ENCODE results near the gene EPHB2. TPM values are rescaled to one million over a fixed set of nuclear protein-coding genes. Genes with fewer than 3 reads are reported as not detected.
A peak's percentile ranks its signal among the peaks of the same experiment; 100 is the strongest.

The EPHB2 gene
- total and polyA plus RNA-seq, 2 of the 8 experiments (the other 6 are each of a cell fraction or from before 2014, with no cell fraction given) = 15.8 to 17.2 TPM

DNA sequence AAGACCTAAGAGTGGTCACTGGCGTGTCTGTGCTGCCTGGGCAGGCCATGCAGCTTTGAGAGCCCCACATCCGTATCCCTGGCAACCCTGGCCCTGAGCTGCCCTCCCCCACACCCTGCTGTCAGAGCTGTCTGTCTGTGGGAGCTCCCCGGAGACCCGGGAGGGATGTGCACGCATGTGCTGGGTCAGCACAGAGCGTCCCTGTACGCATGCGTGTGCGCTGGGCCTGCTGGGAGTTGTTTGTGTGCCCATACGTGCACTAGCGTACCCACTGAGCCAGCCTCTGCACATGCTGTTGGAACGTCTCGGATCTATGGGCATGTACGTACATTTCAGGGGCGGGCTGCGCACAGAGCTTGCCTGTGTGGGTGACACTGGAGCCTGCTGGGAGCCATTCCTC, 89.3 kb downstream of the EPHB2 start:
- WGBS, 2 experiments (ENCODE audit: extremely low coverage in 1 of 2, insufficient coverage in 1 of 2, insufficient read length in 1 of 2, insufficient replicate concordance in 2 of 2, low coverage in 1 of 2, low lambda C conversion rate in 2 of 2, missing lambda C conversion rate in 1 of 2) = 82% methylated on average over 16 of the region's 16 CpGs; no CpG with 5 or more reads in 1 of the 2 experiments
- CTCF ChIA-PET (ENCODE audit: partially characterized antibody) = interaction anchor here (0.6 to 3.5 kb wide), 5 partner anchors 9 to 85 kb away, joined by 3 to 20 read pairs (median 5); no protein-coding TSS in a partner anchor
- Histone ChIP-seq H2BK120ac (replicated peaks; ENCODE audit: low read depth, low read length) (no peak overlapping the region), H2AK5ac (ENCODE audit: low read depth, low read length) (0 out of 2 replicates have a peak overlapping the region, but pooled peaks have one; percentile 32), H3K27me3 (replicated peaks in 1 of 4; ENCODE audit: control insufficient read depth in 3 of 4, extremely low read depth in 1 of 4, insufficient read depth in 3 of 4, low read length in 3 of 4) (no peaks in the 10 kb centered on the region), H2BK15ac (ENCODE audit: low read length) (no peak overlapping the region; the same call in 1 of the 2 replicates), H4K5ac (ENCODE audit: insufficient read length, low read depth, low read length) (no peak overlapping the region), H3K79me2 (ENCODE audit: control insufficient read depth in 1 of 2, insufficient read depth in 2 of 2, low read length in 2 of 2) (no peaks in the 10 kb centered on the region), H3K9me3 (ENCODE audit: insufficient read depth in 2 of 2, low read depth in 1 of 2, low read length in 1 of 2) (no peaks in the 10 kb centered on the region), H3K4ac (replicated peaks; ENCODE audit: insufficient read length, low read depth, low read length) (no peak overlapping the region), H2BK20ac (ENCODE audit: low read length) (0 out of 2 replicates have a peak overlapping the region, but pooled peaks have one; percentile 61), H4K8ac (ENCODE audit: extremely low read depth, insufficient read depth, low read length) (no peak overlapping the region; the same call in 1 of the 2 replicates), H3K23ac (ENCODE audit: insufficient read length) (no peak overlapping the region), H2AFZ (ENCODE audit: low read length) (no peak overlapping the region), H2BK12ac (ENCODE audit: low read depth, low read length) (0 out of 2 replicates have a peak overlapping the region, but pooled peaks have one; percentile 68), H3K9ac (replicated peaks in 1 of 4; ENCODE audit: extremely low read depth in 1 of 4, low read depth in 3 of 4, low read length in 3 of 4) (no peak overlapping the region), H3K4me3 (ENCODE audit: extremely low read depth in 1 of 4, insufficient read depth in 2 of 4, low read depth in 3 of 4, low read length in 4 of 4) (no peak overlapping the region), H4K91ac (replicated peaks; ENCODE audit: insufficient read length, low read length) (no peak overlapping the region), H2BK5ac (ENCODE audit: low read depth, low read length) (peak overlapping the region; percentile 68; the same call in 1 of the 2 replicates), H3K4me2 (ENCODE audit: insufficient read depth in 1 of 2, low read depth in 2 of 2, low read length in 2 of 2) (no peak overlapping the region), H3K14ac (ENCODE audit: insufficient read length) (no peak overlapping the region), H3K4me1 (replicated peaks in 1 of 4; ENCODE audit: control insufficient read depth in 3 of 4, insufficient read depth in 4 of 4, low read length in 3 of 4) (peaks cover under 1 to 34% (median 10%) of the 10 kb centered on the region in 4 experiments), H3K27ac (ENCODE audit: low read depth, low read length) (no peak overlapping the region), H3K18ac (ENCODE audit: extremely low read depth, low read length) (no peak overlapping the region), H3K23me2 (ENCODE audit: low read depth, low read length) (no peaks in the 10 kb centered on the region; the same call in 1 of the 2 replicates), H3K79me1 (ENCODE audit: low read depth, low read length) (no peaks in the 10 kb centered on the region), H3K56ac (replicated peaks; ENCODE audit: insufficient read length, low read depth, low read length) (no peak overlapping the region), H3K36me3 (ENCODE audit: control insufficient read depth in 2 of 4, insufficient read depth in 4 of 4, low read length in 3 of 4) (no peaks in the 10 kb centered on the region; a peak in 1 of 8 replicates), H4K20me1 (replicated peaks in 1 of 2; ENCODE audit: control insufficient read depth in 1 of 2, insufficient read depth in 2 of 2, low read length in 2 of 2) (no peaks in the 10 kb centered on the region)
- no peak for TF ChIP-seq KDM4A (IDR thresholded peaks at IDR 0.05; ENCODE audit: low read depth, low read length, severe bottlenecking)
- no peak for TF ChIP-seq SP4 (IDR thresholded peaks at IDR 0.05; ENCODE audit: low read length)
- no peak for TF ChIP-seq CHD1 (IDR thresholded peaks at IDR 0.05; ENCODE audit: low read depth, low read length)
- TF ChIP-seq BRCA1 (IDR thresholded peaks at IDR 0.05; ENCODE audit: low read depth, low read length) = no peak
- TF ChIP-seq POU5F1 (IDR thresholded peaks at IDR 0.05; ENCODE audit: low read depth, low read length) = no peak
- TF ChIP-seq, protein P1, sequence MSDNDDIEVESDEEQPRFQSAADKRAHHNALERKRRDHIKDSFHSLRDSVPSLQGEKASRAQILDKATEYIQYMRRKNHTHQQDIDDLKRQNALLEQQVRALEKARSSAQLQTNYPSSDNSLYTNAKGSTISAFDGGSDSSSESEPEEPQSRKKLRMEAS (IDR thresholded peaks at IDR 0.05) = no peak
- TF ChIP-seq, protein P2, sequence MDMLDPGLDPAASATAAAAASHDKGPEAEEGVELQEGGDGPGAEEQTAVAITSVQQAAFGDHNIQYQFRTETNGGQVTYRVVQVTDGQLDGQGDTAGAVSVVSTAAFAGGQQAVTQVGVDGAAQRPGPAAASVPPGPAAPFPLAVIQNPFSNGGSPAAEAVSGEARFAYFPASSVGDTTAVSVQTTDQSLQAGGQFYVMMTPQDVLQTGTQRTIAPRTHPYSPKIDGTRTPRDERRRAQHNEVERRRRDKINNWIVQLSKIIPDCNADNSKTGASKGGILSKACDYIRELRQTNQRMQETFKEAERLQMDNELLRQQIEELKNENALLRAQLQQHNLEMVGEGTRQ (IDR thresholded peaks at IDR 0.05; ENCODE audit: low read length) = no peak
- TF ChIP-seq JUND (IDR thresholded peaks at IDR 0.05; ENCODE audit: low read length) = no peak
- TF ChIP-seq SIN3A (conservative IDR thresholded peaks at IDR 0.05 in 1 of 2, IDR thresholded peaks at IDR 0.05 in 1 of 2; ENCODE audit: low read depth in 1 of 2, low read length in 2 of 2) = no peak
- POLR2A ChIA-PET (ENCODE audit: partially characterized antibody) = no interaction called here
- DNase-seq (ENCODE audit: low read depth in 1 of 2, low spot score in 2 of 2) = no peak
- FAIRE-seq = no peak
